Activated CD8-positive, alpha-beta memory T cell treated with anti-CD3 and anti-CD28 coated beads for 48 hours (primary cell): ENCODE results near the gene GPN2.
A peak's percentile ranks its signal among the peaks of the same experiment; 100 is the strongest.

Source experiments
- DNase-seq, 3 experiments: peaks; one replicate each; pipeline ENCODE4 v3.0.0-alpha.2; 2020; ENCODE audit warnings: low read depth in 2 of 3, low spot score in 2 of 3

The GPN2 gene

DNA sequence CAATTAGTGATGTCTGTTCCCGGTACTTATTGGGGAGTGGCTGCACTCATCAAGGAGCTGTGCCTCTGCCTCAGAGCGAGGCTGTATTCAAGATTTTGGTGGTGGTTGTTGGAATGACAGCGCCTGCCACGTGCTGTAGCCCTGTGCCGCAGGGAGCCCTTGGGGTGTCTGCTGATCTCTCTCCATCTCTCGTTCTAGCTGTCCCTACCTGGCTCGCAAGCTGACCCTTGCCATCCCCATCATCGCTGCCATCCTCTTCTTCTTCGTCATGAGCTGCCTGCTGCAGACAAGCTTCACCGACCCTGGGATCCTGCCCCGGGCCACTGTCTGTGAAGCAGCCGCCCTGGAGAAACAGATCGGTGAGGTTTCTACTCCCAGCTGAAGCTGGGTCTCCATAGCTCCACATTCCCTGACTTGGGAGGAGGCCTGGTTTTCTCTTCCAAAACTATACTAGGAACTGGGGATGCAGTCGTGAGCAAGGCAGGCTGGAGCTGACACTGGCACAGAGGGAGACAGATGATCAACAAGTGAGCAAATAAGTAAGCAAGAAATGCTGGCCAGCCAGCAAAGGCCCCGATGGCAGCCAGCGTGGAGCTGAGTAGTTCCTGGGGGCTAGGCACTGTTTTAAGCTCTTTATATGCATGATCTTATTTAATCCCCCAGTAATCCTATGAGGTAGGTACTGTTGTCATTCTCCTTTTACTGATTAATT is 57.7 kb downstream of the GPN2 start:
- DNase-seq = no peak

DNA sequence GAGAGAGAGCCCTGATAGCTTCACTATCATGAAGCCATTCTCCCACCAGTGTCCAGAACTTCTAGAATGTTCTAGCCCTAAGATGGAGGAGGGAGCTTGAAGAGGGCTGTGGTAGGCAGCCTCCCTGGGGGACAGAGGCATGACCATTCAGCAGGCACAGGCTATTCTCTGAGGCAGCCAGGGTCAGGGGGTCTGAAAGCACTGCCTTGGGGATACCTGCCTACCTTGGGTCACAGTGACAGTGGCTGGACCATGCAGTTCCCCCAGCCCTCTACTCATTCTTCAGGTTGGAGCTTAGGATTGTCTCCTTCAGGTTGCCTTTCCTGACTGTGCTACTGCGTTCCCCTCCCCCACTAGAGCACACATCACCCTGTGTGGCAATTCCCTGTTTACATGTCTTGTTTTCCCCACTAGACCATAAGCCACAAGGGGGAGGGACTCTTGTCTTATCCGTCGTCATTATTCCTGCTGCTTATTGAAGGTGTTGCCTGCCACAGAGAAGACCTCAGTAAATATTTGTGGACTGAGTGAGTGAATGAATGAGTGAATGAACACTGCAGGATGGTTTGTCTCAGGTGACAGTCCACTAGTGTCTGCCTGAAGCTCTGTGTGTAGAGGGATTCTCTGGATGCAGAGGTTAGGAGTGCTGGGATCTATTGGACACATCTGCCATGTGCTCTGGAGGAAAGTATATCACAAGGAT is 58.4 kb downstream of the GPN2 start:
- no peak for DNase-seq

DNA sequence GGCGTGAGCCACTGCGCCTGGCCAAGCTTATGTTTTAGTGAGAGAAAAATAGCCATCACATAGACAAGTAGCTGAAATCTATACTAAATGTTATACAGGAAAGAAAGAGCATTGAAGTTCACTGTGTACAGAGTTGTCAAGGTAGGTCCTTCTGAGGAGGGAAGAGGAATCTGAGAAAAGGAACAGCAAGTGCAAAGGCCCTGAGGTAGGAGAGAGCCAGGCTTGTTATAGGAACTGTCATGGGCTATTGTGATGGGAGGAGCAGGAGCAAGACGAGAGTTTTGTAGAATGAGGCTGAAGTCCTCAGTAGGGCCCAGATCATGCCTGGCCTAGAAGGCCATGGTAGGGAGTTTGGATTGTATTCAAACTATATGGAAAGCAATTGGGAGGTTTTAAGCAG is 59.0 kb downstream of the GPN2 start:
- no peak for DNase-seq

DNA sequence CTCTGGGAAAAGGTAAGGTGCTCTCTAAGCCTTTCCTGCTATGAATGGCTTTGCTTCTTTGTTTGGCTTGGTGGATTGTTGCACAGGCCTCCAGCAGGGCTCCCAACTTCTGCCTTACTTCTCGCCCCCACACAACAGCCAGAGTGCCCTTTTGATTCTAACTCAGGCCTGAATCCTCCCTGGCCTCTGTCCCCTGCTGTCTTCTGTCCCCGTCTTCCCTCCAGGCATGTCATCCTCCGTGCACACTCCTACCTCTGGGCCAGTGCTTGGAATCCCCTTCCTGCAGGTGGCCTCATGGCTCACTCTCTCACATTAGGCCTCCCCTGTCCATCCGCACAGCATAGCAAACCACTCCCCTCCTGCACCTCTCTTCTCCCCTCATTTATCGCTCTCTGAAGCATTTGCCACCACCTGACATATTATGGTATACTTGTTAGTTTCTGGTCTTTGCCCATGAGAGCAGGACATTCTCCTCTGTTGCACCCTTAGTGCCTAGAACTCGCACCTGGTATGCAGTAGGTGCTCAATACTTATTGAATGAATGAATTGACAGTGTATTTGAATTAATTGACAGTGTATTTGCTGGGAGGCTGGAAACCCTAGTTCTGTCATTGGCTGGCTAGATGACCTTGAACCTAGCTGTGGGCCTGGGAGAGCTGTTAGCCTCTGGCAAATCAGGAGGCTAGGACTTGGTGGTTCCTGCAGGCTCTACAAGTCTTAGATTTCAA is 60.7 kb downstream of the GPN2 start:
- DNase-seq = no peak

DNA sequence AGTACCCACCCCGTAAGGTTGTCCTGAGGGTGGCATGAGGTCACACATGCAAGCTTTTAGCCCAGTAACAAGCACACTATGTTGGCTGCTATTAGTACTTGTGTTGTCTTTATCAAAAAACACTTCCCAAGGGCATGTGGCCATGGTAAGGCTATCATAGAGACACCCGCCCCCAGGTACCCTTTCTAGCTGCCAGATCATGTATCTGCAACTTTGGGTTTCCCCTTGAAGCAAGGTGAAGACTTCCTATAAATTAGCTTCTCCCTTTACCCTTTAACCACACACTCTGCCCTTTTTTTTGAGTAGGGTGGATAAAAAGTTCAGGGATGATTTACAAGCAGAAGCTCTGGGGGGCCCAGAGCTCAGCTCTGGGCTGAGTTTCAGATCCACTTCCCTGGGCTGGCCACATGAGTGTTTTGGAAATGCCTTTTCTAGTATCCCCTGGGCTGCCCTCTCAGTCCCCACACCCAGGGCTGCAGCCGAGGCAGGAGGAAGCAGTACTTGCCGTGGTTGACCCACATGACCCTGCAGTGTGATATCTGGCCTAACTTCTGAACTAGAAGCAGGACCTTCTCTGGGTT is 61.6 kb downstream of the GPN2 start:
- DNase-seq = no peak

DNA sequence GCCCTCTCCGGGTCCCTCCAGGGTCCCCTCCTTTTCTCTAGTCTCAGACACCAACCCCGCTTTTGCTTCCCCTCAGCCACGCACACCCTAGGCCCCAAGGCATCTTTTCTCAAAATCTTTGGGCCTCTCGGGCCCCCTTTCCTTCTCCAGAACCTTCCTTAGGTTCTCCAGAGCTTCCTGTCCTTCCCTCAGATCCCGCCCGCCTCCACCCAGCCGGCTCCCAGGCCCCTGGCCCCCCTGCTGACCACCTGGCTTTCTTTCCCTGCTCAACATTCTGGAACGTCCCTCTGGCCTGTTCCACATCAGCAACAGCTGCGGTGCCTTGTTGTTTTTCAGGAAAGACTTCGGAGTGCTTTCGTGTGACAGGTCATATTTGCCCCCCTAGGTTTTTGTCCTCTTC is 62.4 kb downstream of the GPN2 start:
- no peak for DNase-seq

DNA sequence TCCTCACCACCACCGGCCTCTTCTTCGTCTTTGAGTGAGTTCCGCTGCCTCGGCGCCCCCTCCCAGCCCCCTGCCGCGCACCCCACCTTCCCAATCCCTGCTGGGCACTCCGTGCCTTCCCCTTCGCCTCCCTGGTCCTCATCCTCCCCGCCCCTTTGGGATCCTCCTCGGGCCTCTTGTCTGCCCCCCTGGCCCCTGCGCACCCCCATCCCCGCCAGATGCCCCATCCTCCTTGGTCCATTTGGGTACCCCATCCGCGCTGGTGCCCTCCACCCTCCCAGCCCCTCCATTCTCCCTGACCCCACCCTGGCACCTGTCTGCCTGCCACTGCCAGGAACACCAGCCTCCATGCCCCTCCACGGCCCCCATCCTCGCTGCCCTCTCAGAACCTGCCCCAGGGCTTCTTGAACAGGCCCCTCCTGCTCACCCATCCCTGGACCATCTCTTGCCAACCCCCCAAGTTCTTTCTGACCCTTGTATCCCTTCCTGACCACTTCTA is 62.9 kb downstream of the GPN2 start:
- DNase-seq = no peak

DNA sequence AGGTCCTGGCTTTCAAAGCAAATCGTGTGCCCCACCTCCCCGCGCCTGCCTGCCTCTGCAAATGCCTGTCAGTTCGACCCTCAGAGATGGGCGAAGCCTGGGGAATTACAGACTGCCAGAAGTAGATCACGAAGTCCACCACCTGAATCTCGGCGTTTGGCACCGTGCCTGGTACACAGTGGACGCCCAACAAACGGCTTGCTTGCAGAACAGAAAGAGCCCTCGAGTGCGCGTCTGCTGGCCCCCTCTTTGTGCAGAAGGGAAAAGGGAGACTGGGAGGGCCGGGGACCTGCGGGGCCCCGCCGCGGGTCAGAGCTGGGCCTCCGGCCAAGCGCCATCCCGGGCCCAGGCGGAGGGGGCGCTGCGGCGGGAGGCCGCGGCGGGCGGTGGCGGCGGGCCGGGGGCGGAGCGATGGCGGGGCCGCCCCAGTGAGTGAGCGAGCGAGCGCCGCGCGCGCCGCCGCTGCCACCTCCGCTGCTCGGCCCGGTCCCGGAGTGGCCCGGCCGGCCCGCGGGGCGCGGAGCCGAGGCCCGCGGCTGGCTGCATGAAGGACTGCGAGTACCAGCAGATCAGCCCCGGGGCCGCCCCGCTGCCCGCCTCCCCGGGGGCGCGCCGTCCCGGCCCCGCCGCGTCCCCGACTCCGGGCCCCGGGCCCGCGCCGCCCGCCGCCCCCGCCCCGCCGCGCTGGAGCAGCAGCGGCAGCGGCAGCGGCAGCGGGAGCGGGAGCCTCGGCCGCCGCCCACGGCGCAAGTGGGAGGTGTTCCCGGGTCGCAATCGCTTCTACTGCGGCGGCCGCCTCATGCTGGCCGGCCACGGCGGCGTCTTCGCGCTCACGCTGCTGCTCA is 63.6 kb downstream of the GPN2 start, which contains the start of gene ZDHHC18:
TSS of gene ZDHHC18 (plus strand) at position 428 of the 845 bp plus-strand sequence. CDS start at position 545, 117 bp downstream.
- DNase-seq = peak in 2 of 3 experiments; percentile 51 to 61
